ENCODE data around the gene CTBP1.

- TF ChIP-seq POLR2AphosphoS5 (IDR thresholded peaks at IDR 0.05) (no peak), POLR2A (IDR thresholded peaks at IDR 0.05) (no peak), CTCF (IDR thresholded peaks at IDR 0.05) (no peak)
Measured at GRCh38 chr4:1237981-1238675, 10.8 kb downstream of the CTBP1 start.
